HG03457 (cell line): Measurements from ENCODE around the gene NKAIN2.
"Not testable (repeated sequence)": the region's sequence is repeated elsewhere in the genome, so short reads cannot be mapped to it uniquely, and the experiment has no call there.

ENCODE experiments used
- ATAC-seq: cut with Tn5 transposase; IDR thresholded peaks from one replicate; pipeline ENCODE4 v1.9.1; 2021; ENCODE audit warnings: moderate number of reproducible peaks; ENCODE audit not compliant: unreplicated experiment

The NKAIN2 gene

GRCh38 chr6:124722141-124722878, 918.6 kb downstream of the NKAIN2 start:
- no peak for ATAC-seq

GRCh38 chr6:124723671-124724070, 920.0 kb downstream of the NKAIN2 start:
- no peak for ATAC-seq

- not testable (repeated sequence) for ATAC-seq
Observed at GRCh38 chr6:124737804-124738203, 934.1 kb downstream of the NKAIN2 start.

- ATAC-seq: no peak
Observed at GRCh38 chr6:124738482-124738881, 934.8 kb downstream of the NKAIN2 start.

- no peak for ATAC-seq
Observed at GRCh38 chr6:124741341-124741740, 937.7 kb downstream of the NKAIN2 start.

- no peak for ATAC-seq
Observed at GRCh38 chr6:124742971-124743370, 939.3 kb downstream of the NKAIN2 start.

GRCh38 chr6:124743420-124743819, 939.8 kb downstream of the NKAIN2 start:
- ATAC-seq: no peak

GRCh38 chr6:124747349-124747748, 943.7 kb downstream of the NKAIN2 start:
- no peak for ATAC-seq

- no peak for ATAC-seq
Observed at GRCh38 chr6:124748778-124749177, 945.1 kb downstream of the NKAIN2 start.

GRCh38 chr6:124753001-124753400, 949.3 kb downstream of the NKAIN2 start:
- ATAC-seq: no peak

- ATAC-seq: no peak
Observed at GRCh38 chr6:124753562-124754105, 950.0 kb downstream of the NKAIN2 start.

GRCh38 chr6:124755321-124755720, 951.7 kb downstream of the NKAIN2 start:
- no peak for ATAC-seq

GRCh38 chr6:124757560-124757959, 953.9 kb downstream of the NKAIN2 start:
- no peak for ATAC-seq

- ATAC-seq: no peak
Observed at GRCh38 chr6:124758663-124759062, 955.0 kb downstream of the NKAIN2 start.

- ATAC-seq: no peak
Observed at GRCh38 chr6:124765280-124765679, 961.6 kb downstream of the NKAIN2 start.

- ATAC-seq: no peak
Observed at GRCh38 chr6:124768224-124768623, 964.6 kb downstream of the NKAIN2 start.

GRCh38 chr6:124769811-124770544, 966.3 kb downstream of the NKAIN2 start:
- no peak for ATAC-seq

GRCh38 chr6:124770784-124771183, 967.1 kb downstream of the NKAIN2 start:
- ATAC-seq: no peak

GRCh38 chr6:124772733-124773319, 969.2 kb downstream of the NKAIN2 start:
- no peak for ATAC-seq

GRCh38 chr6:124775121-124775520, 971.5 kb downstream of the NKAIN2 start:
- ATAC-seq: no peak

GRCh38 chr6:124777863-124778262, 974.2 kb downstream of the NKAIN2 start:
- no peak for ATAC-seq

- ATAC-seq: no peak
Observed at GRCh38 chr6:124780623-124781022, 977.0 kb downstream of the NKAIN2 start.
